HPDE6-E6E7 (cell line): ENCODE results near the gene TSSK2.

ENCODE experiments used
- DNase-seq: peaks from one replicate; pipeline ENCODE4 v3.0.0; 2011; ENCODE audit warnings: missing footprints; ENCODE audit errors: extremely low spot score

The TSSK2 gene

DNA sequence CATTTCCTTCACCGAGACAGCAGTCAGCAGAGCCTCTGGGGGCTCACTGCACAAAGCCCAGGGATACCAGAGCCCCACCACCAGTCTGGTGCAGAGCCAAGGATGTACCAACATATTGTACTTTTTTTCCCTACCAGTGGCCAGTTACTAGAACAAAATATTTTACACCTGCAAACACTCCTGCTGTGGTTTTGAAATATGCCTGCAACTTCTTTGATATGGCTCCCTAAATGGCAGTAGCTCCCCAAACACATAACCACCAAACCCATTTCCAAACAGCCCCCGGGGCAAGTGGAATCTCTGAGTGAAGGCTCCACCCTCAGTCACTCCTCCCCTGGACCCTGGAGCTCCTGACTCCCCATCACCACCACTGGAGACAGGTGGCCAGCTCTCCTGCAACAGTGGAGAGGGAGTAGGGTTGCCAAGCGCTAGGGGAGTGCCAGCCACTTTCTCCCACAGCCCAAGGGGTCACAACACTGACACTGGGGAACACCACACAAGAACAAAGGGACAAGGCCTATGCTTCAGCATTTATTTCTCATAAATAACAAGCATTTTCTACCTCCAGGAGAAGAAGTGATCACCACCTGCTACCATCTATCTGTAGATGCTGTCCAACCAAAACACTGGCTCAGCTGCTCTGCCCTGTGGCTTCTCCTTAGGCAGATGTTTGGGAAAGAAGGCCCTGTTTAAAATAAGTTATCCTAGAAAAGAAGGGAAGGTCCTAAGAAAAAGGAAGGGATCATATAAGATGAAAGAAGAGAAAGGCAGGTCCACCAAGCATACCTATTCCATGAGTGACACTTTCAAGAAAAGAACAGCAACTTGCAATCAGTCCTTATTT lies 24.0 kb upstream of the TSSK2 start:
- DNase-seq: no peak

DNA sequence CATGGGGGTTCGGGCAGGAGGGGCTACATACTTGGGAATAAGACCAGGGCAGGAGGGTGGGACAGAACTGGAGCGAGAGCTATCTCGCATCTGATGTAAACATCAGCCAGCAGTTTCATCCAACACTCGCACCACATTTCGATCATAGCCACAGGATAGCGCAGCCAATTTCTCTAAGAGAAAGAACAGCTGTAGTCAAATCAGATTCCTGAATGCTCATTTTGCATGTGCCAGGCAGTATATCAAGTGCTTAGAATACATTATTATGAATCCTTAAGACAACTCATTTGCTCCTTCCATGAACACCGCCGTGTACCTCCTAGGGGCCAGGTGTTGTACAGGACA lies 23.4 kb upstream of the TSSK2 start:
- no peak for DNase-seq

DNA sequence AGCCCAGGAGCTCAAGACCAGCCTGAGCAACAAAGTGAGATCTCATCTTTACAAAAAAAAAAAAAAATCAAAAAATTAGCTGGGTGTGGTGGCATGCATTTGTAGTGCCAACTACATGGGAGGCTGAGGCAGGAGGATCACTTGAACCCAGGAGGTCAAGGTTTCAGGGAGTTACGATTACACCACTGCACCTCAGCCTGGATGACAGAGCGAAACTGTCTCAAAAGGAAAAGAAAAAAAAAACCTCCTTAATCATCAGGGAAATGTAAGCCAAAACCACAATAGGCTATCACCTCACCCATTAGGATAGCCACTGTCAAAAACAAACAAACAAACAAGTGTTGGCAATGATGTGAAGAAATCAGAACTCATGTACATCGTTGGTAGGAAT lies 22.3 kb upstream of the TSSK2 start:
- DNase-seq: no peak

DNA sequence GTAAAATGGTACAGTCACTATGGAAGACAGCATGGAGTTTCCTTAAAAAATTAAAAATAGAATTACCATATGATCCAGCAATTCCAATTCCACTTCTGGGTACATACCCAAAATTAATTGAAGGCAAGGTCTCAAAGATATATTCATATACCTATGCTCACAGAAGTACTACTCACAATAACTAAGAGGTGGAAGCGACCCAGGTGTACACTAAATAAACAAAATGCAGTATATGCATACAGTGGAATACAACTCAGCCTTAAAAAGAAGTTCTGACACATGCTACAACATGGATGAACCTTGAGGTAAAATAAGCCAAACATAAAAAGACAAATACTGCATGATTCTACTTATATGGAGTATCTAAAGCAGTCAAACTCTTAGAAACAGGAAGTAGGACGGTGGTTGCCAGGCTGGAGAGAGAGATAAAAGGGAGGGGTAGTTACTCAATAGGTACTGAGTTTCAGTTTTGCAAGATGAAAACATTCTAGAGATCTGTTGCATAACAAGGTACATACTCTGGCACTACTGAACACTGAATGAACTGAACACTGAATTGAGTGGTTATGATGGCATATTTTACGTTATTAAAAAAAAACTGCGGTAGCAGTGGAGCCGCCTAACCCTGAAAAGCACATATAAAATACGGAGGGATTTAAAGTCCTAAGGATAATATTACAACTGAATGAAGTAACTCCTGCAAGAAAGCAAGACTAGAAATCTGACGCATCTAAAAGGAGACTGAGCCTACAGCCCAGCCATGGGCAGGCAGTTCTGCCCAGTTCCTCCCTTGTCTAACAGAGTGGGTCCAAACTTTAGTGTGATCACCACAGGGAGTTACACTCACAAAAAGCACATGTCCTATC lies 21.7 kb upstream of the TSSK2 start:
- DNase-seq: peak; percentile 54

DNA sequence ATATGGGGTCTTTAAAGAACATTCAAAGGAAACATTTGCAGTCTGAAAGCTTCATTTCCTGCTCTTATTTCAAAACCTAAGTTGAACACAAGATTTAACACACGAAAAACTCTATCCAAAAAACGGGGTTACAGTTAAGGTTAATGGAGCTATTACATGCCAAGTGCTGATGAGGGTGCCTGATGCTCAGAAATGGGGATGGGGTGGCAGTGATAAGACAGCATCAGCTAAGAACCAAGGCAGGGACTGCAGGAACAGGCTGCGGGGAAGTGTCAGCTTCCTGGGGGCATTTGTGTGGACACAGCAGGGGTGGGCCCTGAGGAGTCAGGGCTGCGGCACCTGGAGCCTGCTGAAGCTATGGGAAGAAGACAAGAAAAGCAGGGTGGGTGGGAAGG lies 21.0 kb upstream of the TSSK2 start:
- DNase-seq: no peak

DNA sequence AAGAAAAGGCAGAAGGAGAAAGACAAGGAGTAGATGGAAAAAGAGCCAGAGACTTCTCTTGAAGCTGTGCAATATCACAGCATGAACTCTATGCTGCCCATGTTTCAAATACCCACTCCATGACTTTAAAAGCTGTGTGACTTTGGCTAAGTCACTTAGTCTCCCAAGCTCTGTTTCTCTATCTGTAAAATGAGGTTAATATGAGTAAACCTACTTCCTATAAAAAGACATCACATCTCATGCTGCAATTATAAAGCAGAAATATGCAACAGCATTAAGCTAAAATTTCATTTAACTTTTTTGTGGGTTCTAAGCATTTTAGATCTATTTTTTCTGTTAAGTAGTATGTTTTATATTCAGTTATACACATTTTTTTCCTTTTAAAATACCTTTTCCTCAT lies 20.5 kb upstream of the TSSK2 start:
- no peak for DNase-seq

DNA sequence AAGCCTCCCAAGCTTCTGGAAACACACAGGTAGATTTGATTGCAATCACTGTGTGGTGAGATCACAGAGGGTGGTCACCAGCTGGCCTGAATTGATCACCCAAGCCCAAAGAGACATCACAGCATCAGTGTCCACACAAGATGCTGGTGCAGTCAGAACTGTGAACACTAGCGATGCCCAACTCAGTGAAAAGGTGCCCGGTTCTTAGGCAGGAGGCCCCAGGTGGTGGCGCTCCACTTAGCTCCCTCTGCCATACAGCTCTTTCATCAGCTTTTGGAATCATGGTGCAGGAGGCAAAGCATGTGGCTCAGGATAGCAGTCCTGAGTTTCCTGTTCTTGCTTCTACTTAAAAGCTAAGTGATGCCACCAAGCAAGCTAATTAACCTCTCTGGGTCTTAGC lies 20.0 kb upstream of the TSSK2 start:
- no peak for DNase-seq

DNA sequence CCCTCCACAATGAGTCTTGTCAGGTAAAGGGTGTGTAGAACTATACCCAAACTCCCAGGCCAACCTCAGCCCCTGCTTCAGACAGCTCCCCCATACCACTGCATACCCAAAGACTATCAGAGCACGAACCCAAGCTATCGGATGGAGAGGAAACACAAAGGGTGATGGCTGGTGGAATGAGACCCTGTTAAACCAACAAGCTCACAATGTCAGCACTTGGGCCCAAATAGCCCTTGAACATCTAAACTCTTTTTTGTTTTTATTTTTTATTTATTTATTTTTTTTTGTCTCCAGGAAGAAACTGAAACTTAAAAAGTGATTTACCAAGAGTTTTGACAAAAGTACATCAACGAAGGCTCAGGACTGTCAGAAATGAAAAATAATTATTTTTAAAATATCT lies 19.5 kb upstream of the TSSK2 start:
- no peak for DNase-seq

DNA sequence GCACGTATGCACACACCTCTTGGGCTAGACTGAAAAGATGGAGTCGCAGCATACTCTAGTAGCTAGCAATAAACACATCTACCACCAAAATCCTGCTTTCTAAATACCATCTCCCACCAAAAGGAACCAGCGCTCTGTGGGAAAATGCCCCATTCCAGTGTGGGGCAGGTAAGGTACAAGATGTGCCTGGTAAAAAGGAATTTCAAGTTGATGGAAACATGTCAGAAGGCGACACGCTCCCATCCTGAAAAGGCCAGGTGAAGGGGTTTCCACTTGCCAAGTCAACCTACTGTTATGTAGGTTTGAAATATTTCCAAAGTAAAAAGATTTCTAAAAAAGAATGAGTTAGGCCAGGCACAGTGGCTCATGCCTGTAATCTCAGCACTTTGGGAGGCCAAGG lies 17.7 kb upstream of the TSSK2 start:
- no peak for DNase-seq

DNA sequence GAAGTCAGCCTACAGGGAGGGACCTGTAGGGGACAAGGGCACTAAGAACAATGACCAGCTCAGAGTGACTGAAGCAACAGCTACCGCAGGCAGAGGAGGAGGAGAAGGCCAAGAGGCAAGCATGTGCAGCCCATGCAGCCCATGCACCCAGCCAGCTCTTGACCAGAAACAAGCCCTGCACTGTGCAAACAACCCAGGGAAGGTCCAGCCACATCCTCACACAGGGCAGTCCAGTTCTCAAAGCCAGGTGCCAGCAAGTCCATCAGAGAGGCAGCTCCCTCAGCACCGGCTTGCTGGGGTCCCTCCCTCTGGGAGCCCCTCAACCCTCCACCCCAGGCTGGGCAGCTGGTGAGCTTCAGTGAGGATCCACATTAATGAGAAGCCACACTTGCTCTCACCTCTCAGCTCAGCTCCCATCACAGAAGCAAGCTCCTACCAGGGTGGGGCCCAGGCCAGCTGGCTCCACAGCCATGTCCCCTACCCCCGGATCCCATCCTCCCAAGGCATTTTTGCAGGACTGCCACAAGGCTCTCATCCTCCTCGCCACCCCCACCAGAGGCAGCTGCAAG lies 16.0 kb upstream of the TSSK2 start:
- no peak for DNase-seq

DNA sequence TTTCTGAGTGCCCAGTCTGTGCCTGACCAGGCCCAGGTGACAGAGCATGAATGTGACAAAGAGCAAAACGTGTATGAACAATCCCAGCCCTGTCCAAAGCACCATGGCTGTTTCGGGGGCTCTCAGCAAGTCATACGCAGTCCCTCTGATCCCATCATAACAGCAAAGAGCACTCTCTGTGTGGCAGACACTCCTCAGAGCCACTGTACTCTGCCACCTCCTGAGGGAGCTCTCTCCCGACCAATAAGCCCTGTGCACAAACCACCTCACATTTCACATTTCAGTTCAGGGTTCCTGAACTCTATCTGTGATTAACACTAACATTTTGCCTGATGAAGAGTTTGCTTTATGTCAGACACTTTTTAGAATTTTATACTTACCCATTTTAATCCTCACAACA lies 15.5 kb upstream of the TSSK2 start:
- no peak for DNase-seq

DNA sequence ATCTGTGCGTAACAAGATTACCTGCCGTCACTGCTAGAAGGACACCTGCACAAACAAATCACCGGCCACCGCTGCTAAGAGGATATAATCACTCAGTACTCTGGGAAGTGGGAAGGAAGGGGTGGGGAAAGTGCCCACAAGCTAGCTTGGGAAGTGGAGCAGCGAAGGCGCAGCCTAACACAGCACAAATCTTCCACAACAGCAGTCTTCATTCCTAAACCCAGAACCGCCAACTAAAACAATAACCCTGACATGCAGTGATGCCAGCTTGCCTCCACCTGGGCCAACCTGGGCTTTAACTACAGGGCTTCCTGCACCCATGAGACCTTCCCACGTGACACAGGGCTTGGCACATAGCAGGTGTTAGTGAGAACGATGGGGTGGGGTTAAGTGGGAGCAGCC lies 14.0 kb upstream of the TSSK2 start:
- no peak for DNase-seq

DNA sequence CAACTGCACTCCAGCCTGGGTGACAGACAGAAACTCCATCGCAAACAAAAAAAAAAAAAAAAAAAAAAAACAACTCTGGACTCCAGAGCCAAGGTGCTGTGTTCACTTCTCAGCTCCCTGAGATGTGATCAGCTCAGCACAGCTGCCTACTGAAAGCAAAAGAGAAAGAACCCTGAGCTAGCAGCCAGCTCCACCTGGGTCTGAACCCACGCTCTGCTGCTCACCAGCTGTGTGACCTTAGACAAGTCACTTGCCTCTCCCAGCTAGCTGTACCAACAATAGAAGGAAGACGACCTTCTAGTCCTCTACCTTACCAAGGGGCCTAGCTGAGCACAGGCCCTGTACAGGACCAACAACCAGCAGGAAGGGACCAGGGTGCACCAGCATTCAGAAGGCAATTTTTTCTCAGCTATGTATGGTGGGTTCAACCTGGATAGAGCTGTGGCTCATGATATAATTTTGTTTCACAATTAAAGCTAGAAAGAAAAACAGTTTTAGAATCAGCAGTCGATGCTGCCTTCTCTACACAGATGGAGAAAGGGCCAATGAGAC lies 12.7 kb upstream of the TSSK2 start:
- DNase-seq: no peak

DNA sequence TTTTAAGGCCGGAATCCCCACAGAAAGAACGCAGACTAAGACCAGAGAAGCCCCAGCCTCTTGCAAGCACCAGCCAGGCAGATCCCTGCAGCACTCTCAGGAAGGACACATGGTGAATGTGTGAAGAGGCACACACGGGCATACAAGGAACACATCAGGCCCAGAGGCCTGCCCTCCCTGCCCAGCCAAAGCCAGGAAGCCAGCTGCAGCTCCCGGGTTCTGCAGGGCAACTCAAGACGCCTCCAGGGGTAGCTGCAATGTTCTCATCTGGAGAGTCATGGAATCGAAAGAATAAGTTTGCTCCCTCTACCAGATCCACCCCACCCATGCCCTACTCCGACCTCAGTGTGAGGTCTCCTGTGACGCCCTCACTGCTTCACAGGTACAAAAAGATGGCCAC lies 11.2 kb upstream of the TSSK2 start:
- no peak for DNase-seq

DNA sequence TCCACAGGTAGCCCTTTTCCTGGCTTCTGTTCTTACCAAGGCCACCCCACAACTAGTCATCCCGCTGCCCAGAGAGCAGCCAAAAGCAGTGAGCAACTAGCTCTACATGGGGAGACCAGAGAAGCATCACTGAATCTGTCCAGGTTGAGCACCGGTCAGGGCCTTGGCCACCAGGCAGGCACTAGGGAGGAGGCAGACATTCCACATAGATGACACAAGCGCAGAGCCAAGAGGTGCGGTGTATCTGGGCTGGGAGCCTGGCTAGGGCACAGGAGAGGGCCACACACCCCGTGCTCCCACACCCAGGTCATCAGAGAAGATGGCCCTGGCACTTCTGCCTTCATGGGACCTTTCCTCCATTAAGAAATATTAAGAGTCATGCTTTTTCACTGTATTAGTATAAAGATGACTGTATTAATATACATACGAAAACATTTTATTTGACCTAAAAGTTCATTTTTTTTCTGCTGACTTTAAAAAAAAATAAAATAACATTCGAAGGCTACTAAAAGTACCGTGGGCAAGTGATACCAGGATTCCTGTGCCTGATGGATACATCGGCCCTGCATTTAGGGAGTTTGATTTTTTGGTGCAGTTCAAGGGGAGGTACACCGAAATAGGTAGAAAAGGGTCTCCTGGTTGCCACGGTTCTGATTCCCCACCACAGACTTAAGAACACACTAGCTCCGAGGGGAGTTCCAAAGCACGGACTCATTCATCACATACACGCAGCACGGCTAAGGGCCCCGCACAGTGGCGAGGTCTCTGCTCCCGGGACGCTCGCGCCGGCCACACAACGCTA lies 10.1 kb upstream of the TSSK2 start:
- DNase-seq: peak; percentile 90

DNA sequence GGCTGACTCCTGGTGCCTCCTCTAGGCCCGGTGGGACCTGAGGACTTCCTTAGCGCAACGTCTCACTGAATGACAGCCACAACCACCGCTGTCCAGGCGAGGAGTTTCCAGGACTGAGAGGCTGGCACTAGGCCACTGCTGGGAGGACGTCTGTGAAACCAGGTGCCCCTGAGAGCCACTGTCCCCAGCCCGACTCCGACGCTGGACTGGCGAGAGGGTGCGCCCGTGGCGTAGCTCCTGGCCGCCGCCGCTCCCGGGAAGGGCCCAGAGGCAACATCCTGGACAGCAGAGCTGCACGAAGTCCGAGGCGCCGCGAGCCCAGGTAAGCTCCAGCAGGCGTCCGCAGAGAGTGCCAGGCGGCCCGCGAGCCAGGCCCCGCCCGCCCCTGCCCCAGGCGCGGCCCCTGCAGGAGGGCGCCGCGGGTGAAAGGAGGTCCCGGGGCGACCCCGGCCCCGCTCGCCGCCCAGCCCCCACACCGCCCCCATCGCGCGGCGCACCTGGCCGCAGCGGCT lies 9.4 kb upstream of the TSSK2 start:
- DNase-seq: peak; percentile 48

DNA sequence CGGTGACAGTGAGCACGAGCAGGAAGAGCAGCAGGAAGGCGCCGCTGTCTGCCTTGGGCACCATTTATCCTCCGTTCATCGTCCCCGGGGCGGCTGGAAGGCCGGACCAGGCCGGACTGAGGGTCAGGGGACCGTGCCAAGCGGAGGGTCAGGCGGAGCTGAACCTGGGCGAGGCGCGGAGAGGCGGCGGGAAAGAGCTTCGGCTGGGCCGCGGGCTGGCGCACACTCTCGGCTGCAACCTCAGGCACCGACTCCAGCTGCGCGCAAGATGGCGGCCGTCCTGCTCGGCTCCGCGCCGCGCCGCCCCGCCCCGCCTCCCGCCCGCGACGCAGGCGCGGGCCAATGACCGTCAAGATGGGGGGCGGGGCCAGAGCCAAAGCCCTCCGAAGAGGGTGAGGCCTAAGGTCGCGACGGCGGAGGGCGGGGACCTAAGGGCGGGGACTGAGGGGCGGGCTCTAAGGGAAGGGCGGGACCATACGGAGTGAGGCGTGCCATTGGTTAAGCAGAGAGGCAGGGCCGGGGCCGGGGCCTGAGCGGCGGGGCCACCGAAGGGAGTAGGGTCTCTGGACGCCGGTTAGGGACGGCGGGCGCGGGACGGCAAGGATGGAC lies 8.9 kb upstream of the TSSK2 start, which contains the start of gene DGCR2:
Gene DGCR2 (minus strand): TSS at position 270 of the 609 bp plus-strand sequence. CDS start 206 bp downstream, at position 64.
- peak; percentile 94 for DNase-seq

DNA sequence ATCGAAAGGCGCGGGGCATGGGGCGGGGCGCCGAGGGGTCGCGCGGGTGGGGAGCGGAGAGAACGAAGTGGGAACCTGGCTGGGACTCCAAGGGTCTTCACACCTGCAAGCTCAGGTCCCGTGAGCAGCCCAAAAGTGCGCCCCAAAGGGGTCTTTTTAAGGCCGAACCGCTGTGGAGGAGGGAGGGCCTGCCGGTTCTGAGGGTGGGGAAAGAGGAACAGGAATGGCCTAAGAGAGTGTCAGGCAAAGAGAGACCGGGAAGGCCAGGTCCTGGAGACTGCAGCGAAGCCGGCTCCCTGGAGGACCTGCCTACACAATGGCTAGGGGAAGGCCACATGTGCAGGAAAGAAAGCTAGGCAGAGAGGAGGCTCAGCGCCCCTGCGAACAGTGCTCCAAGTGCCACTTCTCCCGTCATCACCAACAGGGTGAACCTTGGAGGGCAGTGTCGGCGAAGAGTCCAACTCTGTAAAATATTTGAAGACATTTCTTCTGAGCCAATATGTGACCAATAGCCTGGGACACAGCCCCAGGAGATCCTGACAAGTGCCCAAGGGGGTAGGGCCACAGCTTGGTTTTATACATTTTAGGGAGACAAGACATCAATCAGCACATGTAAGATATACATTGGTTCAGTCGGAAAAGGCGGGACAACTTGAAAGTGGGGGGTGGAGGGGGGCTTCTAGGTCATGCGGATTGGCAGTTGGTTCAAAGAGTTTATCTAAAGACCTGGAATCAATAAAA lies 8.2 kb upstream of the TSSK2 start:
- DNase-seq: peak; percentile 40

DNA sequence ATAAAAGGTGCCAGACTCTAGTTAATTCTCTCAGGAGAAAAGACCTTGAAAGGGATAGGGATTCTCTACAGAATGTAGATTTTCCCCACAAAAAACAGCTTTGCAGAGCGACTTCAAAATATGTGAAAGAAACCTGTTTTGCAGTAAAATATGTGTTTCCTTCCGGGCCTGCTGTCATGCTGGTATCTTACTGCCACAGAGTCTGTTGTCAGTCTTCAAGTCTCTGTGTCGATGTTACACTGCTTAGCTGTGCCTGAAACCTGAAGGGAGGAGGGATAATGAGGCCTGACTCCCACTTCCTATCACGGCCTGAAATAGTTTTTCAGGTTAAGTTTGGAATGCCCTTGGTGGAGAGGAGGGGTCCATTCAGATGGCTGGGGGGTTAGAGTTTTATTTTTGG lies 7.2 kb upstream of the TSSK2 start:
- no peak for DNase-seq

DNA sequence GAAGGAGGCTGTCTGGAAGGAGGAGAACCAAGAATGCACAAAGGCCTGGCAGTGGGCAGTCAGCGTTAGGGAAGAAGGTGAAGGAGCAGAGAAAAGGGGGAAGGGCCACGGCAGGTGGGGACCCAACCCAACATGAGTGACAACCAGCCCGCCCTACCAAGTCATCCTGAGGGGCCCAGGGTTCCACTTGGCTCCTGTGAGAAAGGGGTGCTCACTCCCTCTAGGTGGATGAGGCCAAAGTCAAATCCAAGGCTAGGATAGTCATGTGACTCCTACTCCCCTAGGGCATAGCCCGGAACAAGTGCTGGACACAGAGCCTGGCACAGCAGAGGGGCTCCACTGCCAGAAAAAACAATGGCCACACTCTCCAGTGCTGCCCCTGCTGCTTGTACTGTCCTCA lies 6.7 kb upstream of the TSSK2 start:
- no peak for DNase-seq
